Activated T-helper 17 cell treated with anti-CD3 and anti-CD28 coated beads, Interleukin-2, amount 50 U/mL, for 72 hours (primary cell): Measurements from ENCODE around the gene PNMA6F. TPM values are rescaled to one million over a fixed set of nuclear protein-coding genes. Genes with fewer than 3 reads are reported as not detected.

ENCODE experiments used
- ATAC-seq: fragments of 150-1000 bp; cut with Tn5 transposase; replicated peaks from 2 replicates; pipeline ENCODE4 v1.10.0; 2021; ENCODE audit warnings: mild to moderate bottlenecking, moderate library complexity
- H3K27ac Mint-ChIP-seq: one replicate; pipeline ENCODE4 v1.8.0; 2022; ENCODE audit warnings: mixed read lengths
- H3K27me3 Mint-ChIP-seq: one replicate; pipeline ENCODE4 v1.8.0; 2022; ENCODE audit warnings: mixed read lengths
- H3K36me3 Mint-ChIP-seq: one replicate; pipeline ENCODE4 v1.8.0; 2022; ENCODE audit warnings: low read depth, mild to moderate bottlenecking, mixed read lengths
- H3K4me1 Mint-ChIP-seq: one replicate; pipeline ENCODE4 v1.8.0; 2022; ENCODE audit warnings: mixed read lengths
- H3K4me3 Mint-ChIP-seq: one replicate; pipeline ENCODE4 v1.8.0; 2022; ENCODE audit warnings: mild to moderate bottlenecking, mixed read lengths
- H3K9me3 Mint-ChIP-seq: one replicate; pipeline ENCODE4 v1.8.0; 2022; ENCODE audit warnings: mixed read lengths
- total RNA-seq, 2 donors: library from RNA; stranded (reverse); gene quantifications; one replicate each; pipeline ENCODE4 v1.2.3, GENCODE V29; 2022

PNMA6F gene
- total RNA-seq: not detected

DNA sequence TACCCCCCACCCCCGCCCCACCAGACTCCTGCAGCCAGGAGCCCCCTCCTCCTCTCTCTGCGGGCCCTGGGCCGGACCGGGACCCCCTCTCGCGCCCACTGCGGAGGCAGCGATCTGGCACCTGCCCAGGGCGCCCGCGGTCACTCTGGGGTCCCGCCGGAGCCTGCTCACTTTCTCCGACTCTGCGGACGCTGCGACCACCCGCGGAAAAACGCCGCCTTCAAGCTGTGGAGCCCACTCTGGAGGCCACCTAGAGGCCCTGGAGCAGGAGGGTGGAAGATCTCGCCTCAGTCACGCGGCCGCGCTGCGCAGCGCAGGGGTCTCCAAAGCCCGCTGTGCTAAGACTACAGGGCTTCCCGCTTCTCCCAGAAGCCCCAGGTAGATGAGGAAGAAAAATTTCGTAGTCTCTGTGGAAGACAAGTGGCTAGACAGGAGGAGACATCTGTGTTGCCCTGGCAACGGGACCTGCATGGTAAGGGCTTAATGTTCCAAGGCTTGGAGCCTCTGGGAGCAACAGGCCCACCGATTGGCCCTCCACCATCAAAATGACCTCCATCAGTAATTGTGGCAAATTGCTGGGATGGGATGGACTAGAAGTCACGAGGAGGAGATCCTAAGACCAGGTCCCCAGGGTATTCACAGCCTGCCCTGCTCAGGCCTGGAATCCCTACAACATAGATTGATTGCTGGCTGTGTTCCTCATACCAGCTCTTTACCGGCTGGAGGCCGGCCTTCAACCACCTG is at the start of gene PNMA6F:
TSS of gene PNMA6F (minus strand) at position 387 of the 744 bp plus-strand sequence. CDS start 1,093 bp downstream, outside the sequence.
- Mint-ChIP-seq H3K4me3 (no peak within 1 kb of the TSS), H3K4me1 (no peaks in the 10 kb centered on the region), H3K27ac (no peak within 1 kb of the TSS), H3K36me3 (no peaks in the 10 kb centered on the region), H3K9me3 (no peaks in the 10 kb centered on the region), H3K27me3 (peaks cover 4% of the 10 kb centered on the region)
- ATAC-seq: no peak

DNA sequence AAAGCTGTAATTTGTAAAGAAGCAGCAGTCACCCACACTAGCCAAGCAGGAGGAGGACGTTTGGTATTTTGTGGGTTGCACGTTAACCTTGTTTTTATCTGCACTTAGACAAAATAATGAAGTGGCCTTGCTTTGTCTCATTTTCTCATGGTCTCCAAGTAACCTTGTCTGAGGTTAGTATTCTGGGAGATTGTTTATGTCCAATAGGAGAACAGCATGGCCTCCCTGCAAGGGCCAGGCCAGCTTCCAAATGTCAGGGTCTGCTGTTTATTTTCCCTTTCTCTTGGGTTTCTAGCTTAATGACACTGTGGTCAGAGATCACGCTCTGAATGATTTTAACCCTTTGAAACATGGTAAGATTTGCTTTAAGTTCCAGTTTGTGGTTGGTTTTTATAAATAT is 49.7 kb upstream of the PNMA6F start:
- Mint-ChIP-seq H3K4me3 (no peak overlapping the region), H3K27me3 (no peaks in the 10 kb centered on the region)

DNA sequence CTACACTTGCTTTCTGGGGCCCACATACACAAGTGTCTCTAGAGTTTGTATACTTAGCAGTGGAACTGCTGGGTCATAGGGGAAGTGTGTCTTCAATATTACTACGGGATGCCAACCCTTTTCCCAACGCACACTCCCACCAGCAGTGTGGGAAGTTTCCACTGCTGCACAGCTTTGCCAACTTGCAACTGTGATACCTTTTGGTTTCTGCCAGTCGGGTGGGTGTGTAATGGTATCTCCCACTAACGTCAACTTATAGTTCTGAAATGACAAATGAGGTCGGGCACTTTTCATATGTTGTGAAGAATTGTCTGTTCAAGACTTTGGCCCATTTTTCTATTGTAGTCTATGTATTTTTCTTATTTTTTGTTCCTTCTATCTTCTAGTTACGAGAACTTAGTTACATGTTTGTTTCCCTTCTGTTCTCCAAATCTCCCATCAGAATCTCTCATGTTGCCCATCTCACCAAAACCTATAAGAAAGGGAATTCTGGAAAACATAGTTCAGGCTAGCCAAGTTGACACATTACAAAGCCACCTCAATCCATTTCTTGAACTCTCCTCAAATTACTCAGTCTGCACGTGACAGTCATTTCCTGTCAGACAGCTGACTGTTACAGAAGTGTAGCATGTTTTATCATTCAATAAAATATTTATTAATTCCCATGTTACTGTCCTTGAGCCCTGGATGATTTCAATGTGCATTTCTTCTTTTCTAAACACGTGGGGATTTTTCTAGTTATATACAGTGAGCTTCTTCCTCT is 48.9 kb upstream of the PNMA6F start:
- H3K27ac Mint-ChIP-seq: peak overlapping the region; percentile 65
- peaks cover 6% of the 10 kb centered on the region for H3K4me1 Mint-ChIP-seq
- H3K4me3 Mint-ChIP-seq: peak overlapping the region; percentile 9

More for the DNA sequence above, 49.7 kb upstream of the PNMA6F start:
- Mint-ChIP-seq H3K9me3 (no peaks in the 10 kb centered on the region), H3K36me3 (no peaks in the 10 kb centered on the region), H3K27ac (no peak overlapping the region), H3K4me1 (peaks cover 6% of the 10 kb centered on the region)
- ATAC-seq: no peak

DNA sequence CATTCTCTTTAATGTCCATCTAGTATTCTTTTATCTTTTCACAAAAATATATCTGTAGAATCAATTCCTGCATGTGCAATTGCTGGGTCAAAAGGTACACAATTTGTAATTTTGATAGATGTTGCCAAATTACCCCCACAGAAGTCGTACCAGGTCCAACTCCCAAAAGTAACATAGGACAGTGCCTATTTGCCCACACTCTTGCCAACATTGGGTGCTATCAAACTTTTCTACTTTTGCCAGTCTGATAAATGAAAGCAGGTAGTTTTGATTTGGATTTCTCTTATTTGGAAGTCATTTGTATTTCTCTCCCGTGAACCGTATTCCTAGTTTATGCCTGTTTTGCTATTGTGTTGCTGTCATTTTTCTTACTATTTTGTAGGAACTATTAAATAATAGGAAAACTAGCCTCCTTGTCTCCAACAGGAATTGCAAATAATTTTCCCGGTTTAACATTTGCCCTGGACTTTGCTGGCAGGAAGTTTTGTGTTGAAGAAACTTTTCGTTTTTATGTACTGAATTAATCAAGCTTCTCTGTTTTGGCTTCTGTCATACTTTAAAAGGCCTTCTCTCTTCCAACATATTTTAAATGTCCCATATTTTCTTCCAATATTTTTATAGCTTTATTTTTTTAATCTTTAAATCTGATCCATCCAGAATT is 45.4 kb upstream of the PNMA6F start:
- peaks cover 6% of the 10 kb centered on the region for H3K4me1 Mint-ChIP-seq
- H3K4me3 Mint-ChIP-seq: no peak overlapping the region
- H3K27me3 Mint-ChIP-seq: no peaks in the 10 kb centered on the region
- H3K9me3 Mint-ChIP-seq: no peaks in the 10 kb centered on the region
- no peak overlapping the region for H3K27ac Mint-ChIP-seq
- no peaks in the 10 kb centered on the region for H3K36me3 Mint-ChIP-seq
- no peak for ATAC-seq

More for the DNA sequence above, 48.9 kb upstream of the PNMA6F start:
- Mint-ChIP-seq H3K27me3 (no peaks in the 10 kb centered on the region), H3K9me3 (no peaks in the 10 kb centered on the region), H3K36me3 (no peaks in the 10 kb centered on the region)
- peak; percentile 70 for ATAC-seq

DNA sequence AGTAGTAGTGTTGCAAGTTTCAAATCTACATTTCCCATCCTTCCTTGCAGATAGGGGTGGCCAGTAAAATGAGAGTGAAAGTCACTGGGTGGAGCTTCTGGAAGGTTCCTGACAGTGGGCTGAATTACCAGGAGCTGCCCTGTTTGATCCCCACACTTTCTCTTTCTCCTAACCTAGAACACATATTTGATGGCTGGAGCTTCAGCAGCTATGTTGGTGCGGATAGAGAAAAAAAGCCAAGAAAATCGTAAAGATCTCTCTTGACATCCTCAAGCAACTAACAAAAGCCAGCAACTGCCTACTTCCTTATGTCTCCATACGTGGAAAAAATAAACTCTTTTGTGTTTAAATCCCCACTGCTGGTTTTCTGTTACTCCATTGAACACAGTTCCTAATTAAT is 44.6 kb upstream of the PNMA6F start:
- no peaks in the 10 kb centered on the region for H3K27me3 Mint-ChIP-seq
- H3K27ac Mint-ChIP-seq: no peak overlapping the region
- H3K36me3 Mint-ChIP-seq: no peaks in the 10 kb centered on the region
- ATAC-seq: no peak
- peaks cover 6% of the 10 kb centered on the region for H3K4me1 Mint-ChIP-seq
- no peak overlapping the region for H3K4me3 Mint-ChIP-seq
- H3K9me3 Mint-ChIP-seq: no peaks in the 10 kb centered on the region

DNA sequence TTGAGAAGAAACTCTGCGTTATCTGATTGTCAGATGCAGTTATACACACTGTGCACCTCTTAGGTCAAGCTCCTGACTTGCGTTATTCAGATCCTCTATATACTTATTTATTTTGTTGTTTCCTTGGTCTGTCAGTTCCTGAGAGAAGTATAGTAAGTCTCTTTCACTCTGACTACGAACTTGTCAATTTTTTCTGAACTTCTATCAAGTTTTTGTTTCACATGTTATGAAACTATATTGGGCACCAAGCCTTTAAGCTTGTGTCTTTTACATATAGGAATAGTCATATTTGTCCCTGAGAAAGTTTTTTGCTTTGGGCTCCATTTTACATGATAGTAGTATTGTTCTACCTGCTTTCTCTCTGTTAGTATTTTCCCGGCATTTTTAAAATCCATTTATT is 44.1 kb upstream of the PNMA6F start:
- H3K27ac Mint-ChIP-seq: no peak overlapping the region

DNA sequence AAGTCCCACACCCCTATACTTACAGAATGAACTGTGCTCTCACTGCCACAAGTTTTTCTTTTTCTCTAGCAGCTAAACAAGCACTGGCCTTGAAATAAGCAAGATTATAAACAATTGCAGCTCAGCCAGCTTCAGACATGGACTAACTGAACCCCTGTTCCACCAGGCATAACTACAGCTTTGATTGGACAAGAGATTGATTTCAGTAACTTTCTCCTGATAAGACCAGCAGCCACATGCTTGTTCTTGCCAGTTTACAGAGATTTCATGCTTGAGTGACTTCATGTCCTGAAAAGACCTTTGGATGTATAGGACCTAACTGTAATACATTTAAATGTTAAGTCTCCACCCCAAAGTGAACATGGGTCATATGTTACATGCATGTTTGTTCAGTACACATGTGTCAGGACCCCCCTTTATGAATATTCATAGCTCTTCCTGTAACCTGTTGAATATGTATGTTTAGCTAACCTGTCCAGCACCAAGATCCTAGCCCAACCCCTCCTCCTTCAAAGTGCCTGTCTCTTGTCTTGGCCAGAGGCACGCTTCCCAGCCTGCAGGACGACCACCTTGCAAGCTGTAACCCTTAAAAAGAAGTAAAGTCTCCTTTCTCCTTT is 40.3 kb upstream of the PNMA6F start:
- ATAC-seq: no peak
- Mint-ChIP-seq H3K4me3 (no peak overlapping the region), H3K27me3 (no peaks in the 10 kb centered on the region), H3K27ac (no peak overlapping the region), H3K4me1 (no peaks in the 10 kb centered on the region), H3K36me3 (no peaks in the 10 kb centered on the region), H3K9me3 (no peaks in the 10 kb centered on the region)

More for the DNA sequence above, 44.1 kb upstream of the PNMA6F start:
- Mint-ChIP-seq H3K36me3 (no peaks in the 10 kb centered on the region), H3K27me3 (no peaks in the 10 kb centered on the region), H3K4me3 (no peak overlapping the region), H3K4me1 (peaks cover 4% of the 10 kb centered on the region), H3K9me3 (no peaks in the 10 kb centered on the region)
- ATAC-seq: peak; percentile 39

DNA sequence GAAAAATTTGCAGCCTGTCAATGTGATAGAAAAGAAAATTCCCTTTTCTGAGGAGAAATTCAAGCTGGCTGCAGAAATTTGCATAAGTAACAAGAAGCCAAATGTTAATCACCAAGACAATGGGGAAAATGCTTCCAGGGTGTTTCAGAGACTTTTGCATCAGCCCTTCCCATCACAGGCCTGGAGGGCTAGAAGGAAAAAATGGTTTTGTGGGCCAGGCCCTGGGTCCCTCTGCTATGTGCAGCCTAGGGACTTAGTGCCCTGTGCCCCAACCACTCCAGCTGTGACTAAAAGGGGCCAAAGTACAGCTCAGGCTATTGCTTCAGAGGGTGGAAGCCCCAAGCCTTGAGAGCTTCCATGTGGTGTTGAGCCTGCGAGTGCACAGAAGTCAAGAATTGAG is 36.3 kb upstream of the PNMA6F start:
- Mint-ChIP-seq H3K27ac (no peak overlapping the region), H3K4me3 (no peak overlapping the region), H3K36me3 (no peaks in the 10 kb centered on the region), H3K27me3 (no peaks in the 10 kb centered on the region), H3K4me1 (no peaks in the 10 kb centered on the region), H3K9me3 (no peaks in the 10 kb centered on the region)
- ATAC-seq: no peak

DNA sequence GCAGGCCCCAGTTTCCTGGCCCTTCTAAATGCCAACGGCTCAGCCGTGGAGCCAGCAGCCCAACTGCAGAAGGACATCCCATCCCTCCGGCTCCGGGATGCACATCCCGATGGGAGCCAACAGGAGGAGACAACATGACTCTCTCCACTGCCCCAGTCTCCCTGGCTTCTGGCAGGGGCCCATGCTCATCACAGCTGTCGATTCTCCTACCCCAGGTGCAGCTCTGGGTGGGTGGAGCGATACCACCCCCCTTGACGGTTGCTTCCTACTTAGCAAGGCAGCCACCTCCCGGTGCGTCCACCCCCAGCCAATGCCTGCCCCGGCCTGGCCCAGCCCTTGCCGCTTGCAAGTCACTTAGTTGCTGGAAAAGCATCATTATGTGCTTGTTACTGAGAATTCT is 31.8 kb upstream of the PNMA6F start:
- Mint-ChIP-seq H3K27ac (no peak overlapping the region), H3K4me3 (no peak overlapping the region), H3K36me3 (peaks cover 29% of the 10 kb centered on the region), H3K4me1 (no peaks in the 10 kb centered on the region), H3K9me3 (no peaks in the 10 kb centered on the region), H3K27me3 (no peaks in the 10 kb centered on the region)
- ATAC-seq: no peak

DNA sequence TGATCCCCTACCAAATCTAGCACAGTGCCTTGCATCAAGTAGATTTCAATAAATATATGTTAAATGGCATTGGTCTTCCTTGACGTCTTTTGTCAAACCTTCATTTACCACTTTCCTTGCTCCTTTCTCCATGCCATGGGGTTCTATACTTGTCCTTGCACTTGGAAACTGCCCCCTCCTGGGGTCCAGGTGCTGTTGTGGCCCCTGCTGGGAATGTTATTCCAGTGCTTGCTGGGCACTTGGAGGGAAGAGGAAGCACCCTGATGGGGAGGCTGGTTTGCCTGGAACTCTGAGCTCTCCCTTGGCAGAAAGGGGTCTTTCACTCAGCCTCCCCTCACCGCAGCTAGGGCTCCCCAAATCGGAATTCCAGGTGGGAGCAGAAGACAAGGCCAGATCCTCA is 31.3 kb upstream of the PNMA6F start:
- Mint-ChIP-seq H3K4me3 (no peak overlapping the region), H3K27me3 (no peaks in the 10 kb centered on the region), H3K27ac (no peak overlapping the region), H3K9me3 (no peaks in the 10 kb centered on the region), H3K4me1 (no peaks in the 10 kb centered on the region), H3K36me3 (peaks cover 34% of the 10 kb centered on the region)
- no peak for ATAC-seq

DNA sequence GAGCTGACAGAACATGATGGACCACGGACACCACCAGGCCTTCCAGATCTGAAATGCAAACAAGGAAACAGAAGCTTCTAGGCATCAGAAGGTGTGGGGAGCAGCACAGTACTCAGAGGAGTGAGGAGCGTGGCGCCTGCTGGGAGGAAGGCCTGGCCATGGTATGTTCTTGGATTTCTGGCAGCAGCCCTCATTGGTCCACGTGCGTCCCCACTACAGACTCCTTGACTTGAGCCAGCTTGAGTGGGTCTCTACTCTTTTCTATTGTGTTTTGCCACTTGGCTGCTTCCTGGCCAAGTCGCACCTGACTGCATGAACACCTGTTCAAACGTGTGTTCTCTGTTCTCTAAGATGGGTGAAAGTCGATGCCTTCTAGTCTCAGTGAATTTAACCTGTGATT is 30.4 kb upstream of the PNMA6F start:
- ATAC-seq: no peak
- Mint-ChIP-seq H3K27me3 (no peaks in the 10 kb centered on the region), H3K4me3 (no peak overlapping the region), H3K27ac (no peak overlapping the region), H3K4me1 (no peaks in the 10 kb centered on the region), H3K9me3 (no peaks in the 10 kb centered on the region), H3K36me3 (peaks cover 43% of the 10 kb centered on the region)

DNA sequence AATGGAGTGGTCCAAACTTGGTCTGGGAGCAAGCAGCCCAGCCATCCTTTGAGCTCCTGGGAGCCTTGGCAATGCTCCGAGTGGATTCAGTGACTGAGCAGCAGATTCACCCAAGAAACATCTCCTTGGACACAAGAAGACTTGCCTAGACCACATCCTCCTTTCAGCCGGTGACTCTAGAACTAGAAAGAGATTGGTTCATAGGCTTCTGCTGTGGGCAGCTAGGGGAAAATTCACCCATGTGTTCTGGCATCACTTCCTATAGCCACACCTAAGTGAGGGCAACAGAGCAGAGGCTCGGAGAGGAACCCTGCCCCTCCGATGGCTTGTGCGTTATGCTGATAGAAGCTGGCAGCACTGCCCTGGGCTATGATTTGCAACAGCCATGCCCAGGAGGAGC is 28.4 kb upstream of the PNMA6F start:
- Mint-ChIP-seq H3K9me3 (no peaks in the 10 kb centered on the region), H3K4me1 (no peaks in the 10 kb centered on the region), H3K4me3 (no peak overlapping the region), H3K27ac (no peak overlapping the region), H3K27me3 (no peaks in the 10 kb centered on the region), H3K36me3 (peaks cover 63% of the 10 kb centered on the region)
- ATAC-seq: no peak

DNA sequence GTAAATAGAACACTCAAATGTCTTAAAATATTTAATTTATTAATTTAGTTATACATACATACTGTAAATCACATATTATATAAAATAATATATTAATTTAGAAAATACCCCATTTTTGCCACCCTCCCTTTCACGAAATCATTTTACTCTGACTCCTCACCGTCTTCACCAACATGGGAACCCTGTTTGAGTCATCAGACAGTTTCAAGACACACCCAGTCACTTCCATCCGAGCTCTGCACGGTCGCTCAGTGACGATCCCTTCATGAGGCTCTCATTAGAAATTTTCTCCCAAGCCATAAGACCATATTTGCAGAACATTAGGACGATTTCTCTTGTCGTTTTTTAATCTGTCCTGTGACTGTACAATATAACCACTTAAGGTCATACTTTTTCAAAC is 26.9 kb upstream of the PNMA6F start:
- ATAC-seq: peak; percentile 78
- Mint-ChIP-seq H3K4me3 (no peak overlapping the region), H3K4me1 (peaks cover 6% of the 10 kb centered on the region), H3K9me3 (no peaks in the 10 kb centered on the region), H3K27me3 (no peaks in the 10 kb centered on the region), H3K36me3 (peaks cover 79% of the 10 kb centered on the region), H3K27ac (no peak overlapping the region)

DNA sequence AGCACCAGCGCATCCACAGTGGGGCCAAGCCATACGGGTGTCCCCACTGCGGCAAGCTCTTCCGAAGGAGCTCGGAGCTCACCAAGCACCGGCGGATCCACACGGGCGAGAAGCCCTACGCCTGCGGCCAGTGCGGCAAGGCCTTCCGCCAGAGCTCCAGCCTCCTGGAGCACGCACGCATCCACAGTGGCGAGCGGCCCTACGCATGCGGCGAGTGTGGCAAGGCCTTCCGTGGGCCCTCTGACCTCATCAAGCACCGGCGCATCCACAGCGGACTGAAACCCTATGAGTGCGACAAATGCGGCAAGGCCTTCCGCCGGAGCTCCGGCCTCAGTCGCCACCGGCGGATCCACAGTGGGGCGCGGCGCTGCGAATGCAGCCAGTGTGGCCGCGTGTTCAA is 26.0 kb upstream of the PNMA6F start:
- no peak for ATAC-seq
- peaks cover 87% of the 10 kb centered on the region for H3K36me3 Mint-ChIP-seq

More for the DNA sequence above, 26.0 kb upstream of the PNMA6F start:
- Mint-ChIP-seq H3K27ac (no peak overlapping the region), H3K4me3 (no peak overlapping the region), H3K27me3 (no peaks in the 10 kb centered on the region), H3K4me1 (peaks cover 11% of the 10 kb centered on the region), H3K9me3 (no peaks in the 10 kb centered on the region)
